ENCODE data around the gene RABAC1. TPM values are rescaled to one million over a fixed set of nuclear protein-coding genes. Genes with fewer than 3 reads are reported as not detected.

The RABAC1 gene
- total and polyA plus RNA-seq, 2 experiments from 2014 or later, result 151 to 270 TPM

- H3K27me3 ChIP-seq, result peaks cover 32% of the 10 kb centered on the region
- TF ChIP-seq, protein P1, sequence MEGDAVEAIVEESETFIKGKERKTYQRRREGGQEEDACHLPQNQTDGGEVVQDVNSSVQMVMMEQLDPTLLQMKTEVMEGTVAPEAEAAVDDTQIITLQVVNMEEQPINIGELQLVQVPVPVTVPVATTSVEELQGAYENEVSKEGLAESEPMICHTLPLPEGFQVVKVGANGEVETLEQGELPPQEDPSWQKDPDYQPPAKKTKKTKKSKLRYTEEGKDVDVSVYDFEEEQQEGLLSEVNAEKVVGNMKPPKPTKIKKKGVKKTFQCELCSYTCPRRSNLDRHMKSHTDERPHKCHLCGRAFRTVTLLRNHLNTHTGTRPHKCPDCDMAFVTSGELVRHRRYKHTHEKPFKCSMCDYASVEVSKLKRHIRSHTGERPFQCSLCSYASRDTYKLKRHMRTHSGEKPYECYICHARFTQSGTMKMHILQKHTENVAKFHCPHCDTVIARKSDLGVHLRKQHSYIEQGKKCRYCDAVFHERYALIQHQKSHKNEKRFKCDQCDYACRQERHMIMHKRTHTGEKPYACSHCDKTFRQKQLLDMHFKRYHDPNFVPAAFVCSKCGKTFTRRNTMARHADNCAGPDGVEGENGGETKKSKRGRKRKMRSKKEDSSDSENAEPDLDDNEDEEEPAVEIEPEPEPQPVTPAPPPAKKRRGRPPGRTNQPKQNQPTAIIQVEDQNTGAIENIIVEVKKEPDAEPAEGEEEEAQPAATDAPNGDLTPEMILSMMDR (IDR thresholded peaks at IDR 0.05; ENCODE audit: low read depth, low read length), result no peak
- no peaks in the 10 kb centered on the region for H3K9me3 ChIP-seq (ENCODE audit: low read depth)
- DNase-seq (ENCODE audit: low read depth in 1 of 2, low spot score in 1 of 2), result no peak
- no peak overlapping the region for H3K27ac ChIP-seq
- H3K4me3 ChIP-seq, result no peak overlapping the region
- no peaks in the 10 kb centered on the region for H3K36me3 ChIP-seq
- no peaks in the 10 kb centered on the region for H3K4me1 ChIP-seq (ENCODE audit: low read depth)
Observed at GRCh38 chr19:41990615-41991014, 31.5 kb upstream of the RABAC1 start.

DNA sequence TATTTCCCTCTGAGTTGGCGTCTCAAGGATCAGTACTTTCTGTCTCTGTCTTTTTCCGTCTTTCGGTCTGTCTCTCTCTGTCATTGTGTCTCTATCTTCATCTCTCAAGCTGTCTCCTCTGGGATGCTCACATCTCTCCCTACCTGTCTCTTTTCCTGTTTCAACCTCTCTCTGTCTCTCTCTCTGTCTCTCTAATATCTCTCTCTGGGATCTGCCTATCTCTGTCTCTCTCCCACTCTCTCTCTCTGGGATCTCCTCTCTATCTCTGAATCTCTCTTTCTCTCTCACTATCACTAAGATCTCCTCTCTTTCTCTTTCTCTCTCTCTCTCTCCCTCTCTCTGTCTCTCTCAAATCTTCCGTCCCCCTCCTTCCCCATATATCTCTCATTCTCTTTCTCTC, 30.9 kb upstream of the RABAC1 start:
- Histone ChIP-seq H3K9me3 (ENCODE audit: low read depth) (no peaks in the 10 kb centered on the region), H3K27me3 (peaks cover 26% of the 10 kb centered on the region), H3K27ac (no peak overlapping the region), H3K36me3 (no peaks in the 10 kb centered on the region), H3K4me3 (no peak overlapping the region), H3K4me1 (ENCODE audit: low read depth) (no peaks in the 10 kb centered on the region)
- no peak for DNase-seq (ENCODE audit: low read depth in 1 of 2, low spot score in 1 of 2)
- TF ChIP-seq, protein P1 (IDR thresholded peaks at IDR 0.05; ENCODE audit: low read depth, low read length), result no peak

DNA sequence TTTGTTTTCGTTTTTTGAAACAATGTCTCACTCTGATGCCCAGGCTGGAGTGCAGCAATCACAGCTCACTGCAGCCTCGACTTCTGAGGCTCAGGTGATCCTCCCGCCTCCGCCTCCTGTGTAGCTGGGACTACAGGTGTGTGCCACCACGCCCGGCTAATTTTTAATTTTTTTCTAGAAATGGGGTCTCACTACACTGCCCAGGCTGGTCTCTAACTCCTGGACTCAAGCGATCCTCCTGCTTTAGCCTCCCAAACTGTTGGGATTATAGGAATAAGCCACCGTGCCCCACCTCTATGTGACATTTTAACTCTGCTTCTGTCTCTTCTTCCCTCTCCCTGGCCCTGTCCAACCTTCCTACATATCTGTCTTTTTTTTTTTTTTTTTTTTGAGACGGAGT, 29.8 kb upstream of the RABAC1 start:
- Histone ChIP-seq H3K27ac (no peak overlapping the region), H3K27me3 (peaks cover 16% of the 10 kb centered on the region), H3K4me1 (ENCODE audit: low read depth) (no peaks in the 10 kb centered on the region), H3K36me3 (no peaks in the 10 kb centered on the region), H3K4me3 (no peak overlapping the region), H3K9me3 (ENCODE audit: low read depth) (no peaks in the 10 kb centered on the region)
- DNase-seq (ENCODE audit: low read depth in 1 of 2, low spot score in 1 of 2), result no peak
- TF ChIP-seq, protein P1 (IDR thresholded peaks at IDR 0.05; ENCODE audit: low read depth, low read length), result no peak

DNA sequence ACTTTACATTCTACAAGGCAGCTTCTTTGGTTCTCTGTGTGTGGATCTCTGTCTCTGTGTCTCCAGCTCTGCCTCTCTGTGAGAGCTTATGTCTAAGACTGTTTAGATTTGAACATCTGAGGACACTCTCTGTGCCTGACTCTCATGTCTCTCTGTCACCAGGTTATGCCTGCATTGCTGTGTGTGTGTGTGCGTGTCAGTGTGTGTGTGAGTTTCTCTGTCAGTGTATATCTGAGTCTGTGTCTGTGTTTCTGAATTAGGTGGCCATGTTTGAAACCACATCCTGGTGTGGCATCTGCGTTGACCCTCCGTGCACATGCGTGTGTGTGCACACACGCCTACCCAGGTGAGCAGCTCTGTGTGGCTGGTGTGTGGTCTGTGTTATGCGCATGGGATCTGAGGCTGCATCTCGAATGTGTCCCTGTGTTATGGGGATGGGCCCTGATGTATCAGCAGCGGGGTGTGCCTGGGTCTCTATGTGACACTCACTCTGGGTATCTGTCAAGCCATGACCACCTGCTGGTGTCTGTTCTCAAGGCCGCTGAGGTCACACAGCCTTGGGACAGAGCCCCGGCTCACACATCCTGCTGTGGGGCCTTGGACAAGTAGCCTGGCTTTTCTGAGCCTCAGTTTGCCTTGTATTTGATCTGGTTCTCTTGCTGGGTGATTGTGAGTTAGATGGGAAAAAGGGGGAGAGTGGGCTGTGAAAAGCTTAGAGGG, 28.2 kb upstream of the RABAC1 start:
- no peaks in the 10 kb centered on the region for H3K9me3 ChIP-seq (ENCODE audit: low read depth)
- no peaks in the 10 kb centered on the region for H3K4me1 ChIP-seq (ENCODE audit: low read depth)
- H3K4me3 ChIP-seq, result no peak overlapping the region
- H3K27me3 ChIP-seq, result peaks cover 4% of the 10 kb centered on the region
- TF ChIP-seq, protein P1 (IDR thresholded peaks at IDR 0.05; ENCODE audit: low read depth, low read length), result no peak
- DNase-seq (ENCODE audit: low read depth in 1 of 2, low spot score in 1 of 2), result no peak
- no peaks in the 10 kb centered on the region for H3K36me3 ChIP-seq
- no peak overlapping the region for H3K27ac ChIP-seq

DNA sequence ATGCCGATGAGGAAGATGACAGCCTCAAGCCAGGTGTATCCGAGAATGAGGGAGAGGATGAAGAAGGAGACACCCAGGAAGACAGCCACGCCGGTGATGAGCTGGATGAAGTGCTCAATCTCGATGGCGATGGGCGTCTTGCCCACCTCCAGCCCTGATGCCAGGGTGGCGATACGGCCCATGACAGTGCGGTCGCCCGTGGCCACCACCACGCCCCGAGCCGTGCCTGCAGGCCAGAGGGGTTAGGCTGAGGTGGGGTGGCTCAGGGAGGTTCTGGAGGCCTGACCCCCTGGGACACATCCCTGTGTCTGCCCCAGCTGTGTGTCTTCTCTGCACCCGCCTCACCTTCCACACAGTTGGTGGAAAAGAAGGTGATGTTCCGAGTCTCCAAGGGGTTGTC, 25.8 kb upstream of the RABAC1 start:
- H3K9me3 ChIP-seq (ENCODE audit: low read depth), result no peaks in the 10 kb centered on the region
- no peaks in the 10 kb centered on the region for H3K27me3 ChIP-seq
- no peaks in the 10 kb centered on the region for H3K4me1 ChIP-seq (ENCODE audit: low read depth)
- no peak for DNase-seq (ENCODE audit: low read depth in 1 of 2, low spot score in 1 of 2)
- no peak overlapping the region for H3K27ac ChIP-seq
- H3K36me3 ChIP-seq, result no peaks in the 10 kb centered on the region
- TF ChIP-seq, protein P1 (IDR thresholded peaks at IDR 0.05; ENCODE audit: low read depth, low read length), result no peak
- no peak overlapping the region for H3K4me3 ChIP-seq
